H1 (cell line): Measurements from ENCODE around the gene ADGRV1. TPM values are rescaled to one million over a fixed set of nuclear protein-coding genes. Genes with fewer than 3 reads are reported as not detected.

ENCODE experiments used
- CTCF ChIA-PET: fragments of 300-600 bp; sonication (Branson Sonifier 250); formaldehyde crosslinking; loops from one replicate; lab custom pipeline; 2021; ENCODE audit not compliant: partially characterized antibody; lab: Charles Lee
- POLR2A ChIA-PET: fragments of 300-600 bp; sonication (Branson Sonifier 250); formaldehyde crosslinking; loops from one replicate; lab custom pipeline; 2021; ENCODE audit warnings: inconsistent platforms; ENCODE audit not compliant: partially characterized antibody; lab: Charles Lee
- DNase-seq, 2 experiments: peaks; one replicate each; pipeline versions ENCODE4 v3.0.0 to v3.0.0-alpha.2; 2010 to 2022; ENCODE audit warnings: low spot score in 2 of 2, low read depth in 1 of 2, mixed read lengths in 1 of 2
- FAIRE-seq: peaks from 2 replicates; lab custom pipeline; 2011; peaks lifted over from hg19 to GRCh38; lab: Jason Lieb, UNC
- H2AFZ ChIP-seq: 2 replicates; pipeline ENCODE4 v1.8.1; 2012; ENCODE audit warnings: low read length, inconsistent platforms
- H2AK5ac ChIP-seq: 2 replicates; pipeline ENCODE4 v1.6.1; 2013; ENCODE audit warnings: low read depth, low read length
- H2BK120ac ChIP-seq: replicated peaks from 2 replicates; pipeline ENCODE3; 2013; ENCODE audit warnings: low read depth, low read length, inconsistent platforms
- H2BK12ac ChIP-seq: 2 replicates; pipeline ENCODE4 v1.6.1; 2013; ENCODE audit warnings: low read depth, low read length
- H2BK15ac ChIP-seq: 2 replicates; pipeline ENCODE4 v1.6.1; 2013; ENCODE audit warnings: low read length
- H2BK20ac ChIP-seq: 2 replicates; pipeline ENCODE4 v1.6.1; 2013; ENCODE audit warnings: low read length
- H2BK5ac ChIP-seq: 2 replicates; pipeline ENCODE4 v1.6.1; 2013; ENCODE audit warnings: low read depth, low read length
- H3K14ac ChIP-seq: 2 replicates; pipeline ENCODE4 v1.6.1; 2013; ENCODE audit warnings: inconsistent platforms; ENCODE audit not compliant: insufficient read length
- H3K18ac ChIP-seq: 2 replicates; pipeline ENCODE4 v1.6.1; 2013; ENCODE audit warnings: low read length; ENCODE audit errors: extremely low read depth
- H3K23ac ChIP-seq: 2 replicates; pipeline ENCODE4 v1.6.1; 2013; ENCODE audit warnings: inconsistent platforms; ENCODE audit not compliant: insufficient read length
- H3K23me2 ChIP-seq: 2 replicates; pipeline ENCODE4 v1.6.1; 2013; ENCODE audit warnings: low read depth, low read length
- H3K27ac ChIP-seq: 2 replicates; pipeline ENCODE4 v1.6.1; 2011; ENCODE audit warnings: low read depth, low read length, inconsistent platforms
- H3K27me3 ChIP-seq, 4 experiments: replicated peaks in 1 of 4; 1 replicate in 1 of 4; 2 replicates in 3 of 4; pipeline versions ENCODE4 v1.6.1 to v1.8.1; 2011 to 2013; ENCODE audit warnings: low read length in 3 of 4, mild to moderate bottlenecking in 3 of 4, inconsistent platforms in 2 of 4, mixed read lengths in 2 of 4, moderate library complexity in 1 of 4; ENCODE audit not compliant: control insufficient read depth in 3 of 4, insufficient read depth in 3 of 4; ENCODE audit errors: extremely low read depth in 1 of 4
- H3K36me3 ChIP-seq, 4 experiments: 2 replicates each; pipeline versions ENCODE4 v1.6.1 to v1.8.1; 2011 to 2013; ENCODE audit warnings: mild to moderate bottlenecking in 4 of 4, low read length in 3 of 4, moderate library complexity in 2 of 4, control low read depth in 1 of 4, inconsistent platforms in 1 of 4; ENCODE audit not compliant: insufficient read depth in 4 of 4, control insufficient read depth in 2 of 4
- H3K4ac ChIP-seq: replicated peaks from 2 replicates; pipeline ENCODE3; 2013; ENCODE audit warnings: low read length, low read depth, mixed read lengths, inconsistent platforms; ENCODE audit not compliant: insufficient read length
- H3K4me1 ChIP-seq, 4 experiments: replicated peaks in 1 of 4; 1 replicate in 1 of 4; 2 replicates in 3 of 4; pipeline versions ENCODE4 v1.6.1 to v1.8.1; 2011 to 2013; ENCODE audit warnings: low read length in 3 of 4, inconsistent platforms in 2 of 4, mixed read lengths in 1 of 4; ENCODE audit not compliant: insufficient read depth in 4 of 4, control insufficient read depth in 3 of 4
- H3K4me2 ChIP-seq, 2 experiments: 2 replicates each; pipeline versions ENCODE4 v1.6.1 to v1.8.1; 2011 to 2013; ENCODE audit warnings: low read depth in 2 of 2, low read length in 2 of 2, control low read depth in 1 of 2, inconsistent platforms in 1 of 2, mild to moderate bottlenecking in 1 of 2; ENCODE audit not compliant: insufficient read depth in 1 of 2
- H3K4me3 ChIP-seq, 4 experiments: fragments of 200-600, 300-600 bp in 1 of 4; sonication (generic), shearing (Covaris generic), sonication (Bioruptor Twin) in 1 of 4; 2 replicates each; pipeline versions ENCODE4 v1.5.1 to v1.8.1; 2011 to 2016; ENCODE audit warnings: low read length in 4 of 4, low read depth in 3 of 4, control low read depth in 2 of 4, inconsistent platforms in 2 of 4, mild to moderate bottlenecking in 2 of 4, mixed read lengths in 1 of 4, moderate library complexity in 1 of 4; ENCODE audit not compliant: insufficient read depth in 2 of 4; ENCODE audit errors: extremely low read depth in 1 of 4
- H3K56ac ChIP-seq: replicated peaks from 2 replicates; pipeline ENCODE3; 2013; ENCODE audit warnings: low read depth, mild to moderate bottlenecking, mixed read lengths, low read length, inconsistent platforms; ENCODE audit not compliant: insufficient read length
- H3K79me1 ChIP-seq: 2 replicates; pipeline ENCODE4 v1.6.1; 2013; ENCODE audit warnings: low read depth, low read length, control low read depth
- H3K79me2 ChIP-seq, 2 experiments: 2 replicates each; pipeline versions ENCODE4 v1.6.1 to v1.8.1; 2012 to 2013; ENCODE audit warnings: low read length in 2 of 2, mild to moderate bottlenecking in 2 of 2, inconsistent platforms in 1 of 2; ENCODE audit not compliant: insufficient read depth in 2 of 2, control insufficient read depth in 1 of 2
- H3K9ac ChIP-seq, 4 experiments: replicated peaks in 1 of 4; 1 replicate in 1 of 4; 2 replicates in 3 of 4; pipeline versions ENCODE4 v1.6.1 to v1.8.1; 2011 to 2013; ENCODE audit warnings: low read depth in 3 of 4, low read length in 3 of 4, control low read depth in 2 of 4, mild to moderate bottlenecking in 2 of 4, moderate library complexity in 2 of 4, inconsistent platforms in 1 of 4; ENCODE audit errors: extremely low read depth in 1 of 4
- H3K9me3 ChIP-seq, 2 experiments: 2 replicates each; pipeline versions ENCODE4 v1.6.1 to v1.8.1; 2012 to 2013; ENCODE audit warnings: mild to moderate bottlenecking in 2 of 2, moderate library complexity in 2 of 2, control low read depth in 1 of 2, inconsistent platforms in 1 of 2, low read depth in 1 of 2, low read length in 1 of 2, mixed read lengths in 1 of 2; ENCODE audit not compliant: insufficient read depth in 2 of 2
- H4K20me1 ChIP-seq, 2 experiments: replicated peaks in 1 of 2; 2 replicates each; pipeline versions ENCODE3 to v1.8.1; 2011 to 2013; ENCODE audit warnings: inconsistent platforms in 2 of 2, low read length in 2 of 2, mild to moderate bottlenecking in 1 of 2; ENCODE audit not compliant: insufficient read depth in 2 of 2, control insufficient read depth in 1 of 2
- H4K5ac ChIP-seq: 2 replicates; pipeline ENCODE4 v1.6.1; 2013; ENCODE audit warnings: low read length, low read depth, mixed read lengths, inconsistent platforms; ENCODE audit not compliant: insufficient read length
- H4K8ac ChIP-seq: 2 replicates; pipeline ENCODE4 v1.8.0; 2013; ENCODE audit warnings: mild to moderate bottlenecking, moderate library complexity, low read length, inconsistent platforms; ENCODE audit not compliant: insufficient read depth; ENCODE audit errors: extremely low read depth
- H4K91ac ChIP-seq: replicated peaks from 2 replicates; pipeline ENCODE3; 2013; ENCODE audit warnings: low read length, mixed read lengths, inconsistent platforms; ENCODE audit not compliant: insufficient read length
- ASH2L ChIP-seq: fragments of 200-600, 300-600 bp; sonication (generic); IDR thresholded peaks from one replicate; pipeline ENCODE4 v1.7.1; 2017; ENCODE audit warnings: low read length
- BCL11A ChIP-seq, 2 experiments: IDR thresholded peaks; one replicate each; pipeline ENCODE4 v1.6.1; 2011; ENCODE audit warnings: low read depth in 2 of 2, low read length in 2 of 2, mild to moderate bottlenecking in 2 of 2
- CREB1 ChIP-seq: IDR thresholded peaks from 2 replicates; pipeline ENCODE4 v1.6.1; 2012; ENCODE audit warnings: inconsistent platforms
- MAFK ChIP-seq: IDR thresholded peaks from 2 replicates; pipeline ENCODE4 v1.6.1; 2012; ENCODE audit warnings: low read depth, mild to moderate bottlenecking, improper control_type of control experiment, low read length
- NRF1 ChIP-seq: IDR thresholded peaks from 2 replicates; pipeline ENCODE4 v1.6.1; 2011; ENCODE audit warnings: mild to moderate bottlenecking, low read depth, low read length, improper control_type of control experiment
- RAD21 ChIP-seq, 2 experiments: IDR thresholded peaks in 1 of 2; conservative IDR thresholded peaks in 1 of 2; 2 replicates each; pipeline ENCODE4 v1.6.1; 2011; ENCODE audit warnings: low read depth in 2 of 2, low read length in 2 of 2, improper control_type of control experiment in 1 of 2, inconsistent platforms in 1 of 2, mild to moderate bottlenecking in 1 of 2, moderate library complexity in 1 of 2
- RBBP5 ChIP-seq: IDR thresholded peaks from 2 replicates; pipeline ENCODE4 v1.7.1; 2012; ENCODE audit warnings: low read depth, mild to moderate bottlenecking, inconsistent platforms, low read length, moderate library complexity, borderline replicate concordance
- SAP30 ChIP-seq: fragments of 300-600 bp; sonication (generic); IDR thresholded peaks from 2 replicates; pipeline ENCODE4 v1.7.1; 2012; ENCODE audit warnings: low read length, moderate library complexity, mild to moderate bottlenecking, inconsistent platforms; ENCODE audit not compliant: insufficient read depth, insufficient replicate concordance
- SP4 ChIP-seq: IDR thresholded peaks from 2 replicates; pipeline ENCODE4 v1.6.1; 2012; ENCODE audit warnings: low read length, inconsistent platforms
- TBP ChIP-seq: IDR thresholded peaks from 2 replicates; pipeline ENCODE4 v1.6.1; 2011; ENCODE audit warnings: low read depth, low read length, improper control_type of control experiment
- WGBS, 2 experiments: shearing (Covaris generic) in 1 of 2; methylation state at CpG; one replicate each; pipeline versions ENCODE4 v1.1.6 to v1.1.7; 2013 to 2015; ENCODE audit warnings: low lambda C conversion rate in 2 of 2, mixed read lengths in 2 of 2, inconsistent platforms in 1 of 2, low coverage in 1 of 2, missing lambda C conversion rate in 1 of 2; ENCODE audit not compliant: insufficient replicate concordance in 2 of 2, insufficient coverage in 1 of 2, insufficient read length in 1 of 2; ENCODE audit errors: extremely low coverage in 1 of 2, missing lambda C conversion rate in 1 of 2; 5-methylcytosine and 5-hydroxymethylcytosine counted together
- polyA plus RNA-seq, 7 experiments: library from polyadenylated mRNA; depleted of rRNA in 3 of 7; stranded (reverse) in 5 of 7; unstranded in 2 of 7; fragments of >200 nt in 5 of 7; fragments of 200-250 nt in 2 of 7; gene quantifications; 1 replicate in 5 of 7; 2 replicates in 1 of 7; 4 replicates in 1 of 7; pipeline versions ENCODE4 v1.2.1 to v1.2.3, GENCODE V29; 2011 to 2013; ENCODE audit warnings: missing spikeins in 2 of 7, mixed read lengths in 2 of 7
- total RNA-seq: library from RNA; stranded (reverse); fragmentation: NEBNext Ultra II Directional; extraction: Animal tissue kit (Norgen Biotek cat#: 25700); gene quantifications from 2 replicates; pipeline ENCODE4 v1.2.1, GENCODE V29; 2021
- TF ChIP-seq, protein P1 (sequence below): IDR thresholded peaks from 2 replicates; pipeline ENCODE4 v1.6.1; 2012; ENCODE audit warnings: low read length, inconsistent platforms
- TF ChIP-seq, protein P2 (sequence below): IDR thresholded peaks from 2 replicates; pipeline ENCODE4 v1.6.1; 2011; ENCODE audit warnings: low read depth, mild to moderate bottlenecking, low read length; ENCODE audit not compliant: insufficient read depth

The ADGRV1 gene
- total and polyA plus RNA-seq, 2 of the 8 experiments (the other 6 are each of a cell fraction or from before 2014, with no cell fraction given), result 53.1 to 62.2 TPM

DNA sequence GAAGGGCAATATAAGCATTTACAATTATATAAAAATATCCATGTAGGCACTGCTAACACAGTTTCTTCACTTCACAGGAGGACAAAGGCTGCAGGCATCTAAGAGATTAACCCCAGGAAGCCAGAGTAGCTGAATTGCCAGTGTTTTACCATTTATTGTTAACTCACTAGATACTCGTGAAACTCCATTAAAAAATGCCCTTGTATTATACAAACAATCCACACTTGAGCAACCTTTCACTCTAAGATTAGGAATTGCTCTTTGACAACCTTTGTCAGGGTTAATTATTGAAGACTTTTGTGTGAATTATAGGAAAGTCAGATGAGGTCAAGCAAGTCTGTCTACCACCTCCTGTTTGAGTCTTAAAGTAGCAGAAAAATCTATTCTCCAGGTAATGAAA, 317.8 kb downstream of the ADGRV1 start:
- H3K9ac ChIP-seq, result no peak overlapping the region
- no peak overlapping the region for H3K27ac ChIP-seq
- no peaks in the 10 kb centered on the region for H3K79me2 ChIP-seq
- no peak overlapping the region for H2AK5ac ChIP-seq
- H3K4me1 ChIP-seq, result peaks cover 0 to 10% (median 3%) of the 10 kb centered on the region in 4 experiments; a peak in 2 of 7 replicates
- H2BK12ac ChIP-seq, result no peak overlapping the region
- H2BK5ac ChIP-seq, result no peak overlapping the region
- WGBS, 2 experiments, result 61% methylated on average over 1 of the region's 1 CpG; no CpG with 5 or more reads in 1 of the 2 experiments
- no peak overlapping the region for H2BK20ac ChIP-seq
- DNase-seq (no peak), FAIRE-seq (no peak)
- no peak overlapping the region for H4K8ac ChIP-seq
- no peaks in the 10 kb centered on the region for H4K20me1 ChIP-seq
- ChIA-PET CTCF (interaction anchor here (6.0 kb wide), 1 partner anchor 10 kb away, joined by 40 read pairs; no protein-coding TSS in a partner anchor), POLR2A (no interaction called here)
- H3K18ac ChIP-seq, result no peak overlapping the region
- no peak overlapping the region for H3K4me3 ChIP-seq
- H3K27me3 ChIP-seq, result no peaks in the 10 kb centered on the region
- H4K91ac ChIP-seq, result no peak overlapping the region
- no peaks in the 10 kb centered on the region for H3K79me1 ChIP-seq
- H2BK15ac ChIP-seq, result no peak overlapping the region
- no peak overlapping the region for H4K5ac ChIP-seq
- H2BK120ac ChIP-seq, result no peak overlapping the region
- H3K4me2 ChIP-seq, result no peak overlapping the region
- H3K56ac ChIP-seq, result no peak overlapping the region
- peaks cover 0 to 9% (median 1%) of the 10 kb centered on the region in 4 experiments; a peak in 3 of 8 replicates for H3K36me3 ChIP-seq
- H3K23ac ChIP-seq, result no peak overlapping the region
- no peak overlapping the region for H2AFZ ChIP-seq
- H3K23me2 ChIP-seq, result no peaks in the 10 kb centered on the region
- H3K4ac ChIP-seq, result no peak overlapping the region
- no peaks in the 10 kb centered on the region for H3K9me3 ChIP-seq
- no peak overlapping the region for H3K14ac ChIP-seq
- TF ChIP-seq ASH2L (no peak), RBBP5 (no peak), SP4 (no peak), TBP (no peak), BCL11A (IDR thresholded peaks at IDR 0.05; ENCODE audit: low read depth in 2 of 2, low read length in 2 of 2) (no peak), NRF1 (no peak), RAD21 (IDR thresholded peaks at IDR 0.05 in 1 of 2, conservative IDR thresholded peaks at IDR 0.05 in 1 of 2; ENCODE audit: low read depth in 2 of 2, low read length in 2 of 2) (no peak), MAFK (no peak), CREB1 (no peak), SAP30 (no peak)
- TF ChIP-seq, protein P1, sequence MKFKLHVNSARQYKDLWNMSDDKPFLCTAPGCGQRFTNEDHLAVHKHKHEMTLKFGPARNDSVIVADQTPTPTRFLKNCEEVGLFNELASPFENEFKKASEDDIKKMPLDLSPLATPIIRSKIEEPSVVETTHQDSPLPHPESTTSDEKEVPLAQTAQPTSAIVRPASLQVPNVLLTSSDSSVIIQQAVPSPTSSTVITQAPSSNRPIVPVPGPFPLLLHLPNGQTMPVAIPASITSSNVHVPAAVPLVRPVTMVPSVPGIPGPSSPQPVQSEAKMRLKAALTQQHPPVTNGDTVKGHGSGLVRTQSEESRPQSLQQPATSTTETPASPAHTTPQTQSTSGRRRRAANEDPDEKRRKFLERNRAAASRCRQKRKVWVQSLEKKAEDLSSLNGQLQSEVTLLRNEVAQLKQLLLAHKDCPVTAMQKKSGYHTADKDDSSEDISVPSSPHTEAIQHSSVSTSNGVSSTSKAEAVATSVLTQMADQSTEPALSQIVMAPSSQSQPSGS, result no peak
- TF ChIP-seq, protein P2, sequence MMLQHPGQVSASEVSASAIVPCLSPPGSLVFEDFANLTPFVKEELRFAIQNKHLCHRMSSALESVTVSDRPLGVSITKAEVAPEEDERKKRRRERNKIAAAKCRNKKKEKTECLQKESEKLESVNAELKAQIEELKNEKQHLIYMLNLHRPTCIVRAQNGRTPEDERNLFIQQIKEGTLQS, result no peak
